Stimulated activated CD4-positive, alpha-beta T cell treated with anti-CD3 and anti-CD28 coated beads, Interleukin-4, amount 100 ng/mL, for 24 hours (primary cell): ENCODE data around the gene TMA7B.
A peak's percentile ranks its signal among the peaks of the same experiment; 100 is the strongest.

Source experiments
- DNase-seq: peaks from one replicate; pipeline ENCODE4 v3.0.0-alpha.2; 2020

Gene TMA7B

DNA sequence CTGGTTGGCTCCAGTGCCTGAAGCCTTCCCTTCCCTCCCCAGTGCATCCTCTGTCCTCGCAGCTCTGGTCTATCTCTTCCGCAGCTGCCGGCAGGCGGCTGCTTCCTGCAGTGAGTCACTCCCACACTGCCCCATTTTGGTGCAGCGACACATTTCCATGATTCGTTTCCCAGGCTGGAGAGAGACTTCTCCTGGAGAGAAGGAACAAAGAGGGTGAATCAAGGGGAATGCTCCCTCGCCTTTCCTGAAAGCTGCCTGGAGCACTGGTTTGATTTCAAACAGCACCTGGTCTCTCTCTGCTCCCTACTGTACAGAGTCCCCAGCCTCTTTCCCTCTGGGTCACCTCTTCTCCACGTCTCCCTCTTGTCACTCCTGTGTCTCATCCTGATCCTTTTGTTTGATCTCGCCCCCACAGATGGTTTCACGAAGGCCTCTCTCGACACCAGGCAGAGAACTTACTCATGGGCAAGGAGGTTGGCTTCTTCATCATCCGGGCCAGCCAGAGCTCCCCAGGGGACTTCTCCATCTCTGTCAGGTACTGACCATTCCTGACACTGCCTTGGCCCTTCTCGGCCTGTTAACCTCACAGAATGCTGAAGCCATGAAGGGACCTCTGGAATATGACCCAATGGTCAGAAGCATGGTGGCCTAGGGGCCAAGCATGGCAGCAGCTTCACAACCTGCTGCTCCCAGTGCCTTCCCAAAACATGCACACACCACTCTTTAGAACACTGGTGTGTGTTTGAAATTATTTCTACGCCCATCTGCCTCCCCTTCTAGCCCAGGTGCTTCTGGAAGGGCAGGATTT lies at the start of gene TMA7B:
TSS of gene TMA7B (plus strand) at position 758 of the 808 bp plus-strand sequence. CDS start 3,978 bp downstream, outside the sequence.
- DNase-seq: peak; percentile 37

DNA sequence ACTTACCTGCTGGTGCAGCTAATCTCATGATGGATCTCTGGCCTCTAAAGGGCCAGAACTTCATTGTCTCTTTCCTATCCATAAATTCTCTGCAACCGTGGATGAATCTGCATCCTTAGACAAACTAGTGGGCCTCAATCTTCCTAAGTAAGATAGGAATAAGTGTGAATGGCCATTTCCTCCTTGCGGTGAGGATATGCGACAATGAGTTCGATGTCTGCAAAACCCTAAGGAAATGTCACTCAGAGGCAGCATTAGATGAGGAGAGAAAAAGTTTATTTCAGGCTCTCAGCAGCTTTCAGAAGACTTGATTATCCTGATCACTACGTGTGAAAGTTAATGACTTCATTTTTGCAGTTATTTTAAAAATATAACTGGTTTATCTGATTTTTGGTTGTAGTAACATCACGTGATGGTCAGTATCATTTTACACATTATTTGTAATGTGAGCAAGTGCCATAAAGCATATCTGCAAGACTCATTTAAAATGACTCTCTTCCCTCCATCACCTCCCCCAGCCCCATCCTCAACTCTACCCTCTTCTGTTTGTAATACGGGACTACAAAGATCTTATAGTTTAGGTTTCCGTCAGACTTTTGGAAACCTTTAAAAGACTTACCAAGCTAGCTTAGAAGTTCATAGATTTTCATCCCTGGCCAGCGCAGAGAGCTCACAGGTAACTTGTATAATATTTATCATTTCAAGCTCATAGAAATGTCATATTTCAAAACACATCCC lies 49.2 kb upstream of the TMA7B start:
- DNase-seq: no peak

DNA sequence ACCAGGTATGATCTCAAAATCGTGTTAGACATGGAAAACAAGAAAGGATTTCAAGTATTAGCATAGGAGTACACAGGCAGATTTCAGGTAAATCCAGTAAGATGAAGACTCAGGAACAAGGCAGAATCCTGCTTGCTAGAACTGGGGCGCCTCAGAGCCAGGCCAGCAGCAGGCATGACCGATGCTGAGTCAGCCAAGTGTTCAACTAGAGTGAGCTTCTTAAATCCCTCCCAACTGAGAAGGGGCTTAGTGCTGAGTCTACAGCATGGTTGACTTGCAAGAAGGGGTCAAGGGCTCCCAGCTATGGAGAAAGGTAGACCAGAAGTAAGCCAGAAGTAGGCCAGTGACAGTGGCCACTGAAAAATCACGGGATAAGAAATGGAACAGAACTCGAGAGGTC lies 46.9 kb upstream of the TMA7B start:
- DNase-seq: no peak

DNA sequence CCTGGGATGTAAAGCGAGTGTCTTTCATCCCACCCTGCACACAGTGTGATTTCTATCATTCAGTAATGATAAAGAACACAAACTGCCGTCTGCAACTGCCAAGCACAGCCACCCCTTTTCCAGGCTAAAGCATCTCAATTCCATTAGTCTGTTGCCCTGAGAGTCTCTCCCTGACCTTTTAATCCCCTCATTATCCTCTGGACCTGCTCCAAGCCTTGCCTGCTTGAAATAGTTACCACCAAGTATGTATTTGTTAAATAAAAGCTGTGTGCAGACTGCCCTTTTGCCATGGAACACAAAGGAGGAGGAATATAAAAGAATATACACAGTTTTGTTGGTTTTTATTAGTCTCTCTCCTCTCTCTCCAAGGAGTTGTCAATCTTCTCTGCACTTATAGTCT lies 46.3 kb upstream of the TMA7B start:
- no peak for DNase-seq

DNA sequence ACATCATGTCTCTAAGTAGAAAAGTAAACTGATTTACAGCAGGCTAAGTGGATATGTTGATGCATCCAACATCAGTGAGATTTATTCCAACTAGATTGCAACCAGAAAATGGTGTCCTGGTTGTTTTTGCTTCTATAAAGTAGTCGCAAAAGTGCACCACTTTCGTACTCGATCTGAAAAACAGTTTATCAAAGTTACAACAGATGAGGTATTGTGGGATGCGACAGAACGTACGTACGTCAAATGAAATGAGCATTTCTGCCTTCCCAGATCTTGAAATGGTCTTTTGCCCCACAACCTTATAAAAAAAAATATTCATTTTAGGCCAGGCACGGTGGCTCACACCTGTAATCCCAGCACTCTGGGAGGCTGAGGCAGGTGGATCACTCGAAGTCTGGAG lies 45.6 kb upstream of the TMA7B start:
- DNase-seq: no peak

DNA sequence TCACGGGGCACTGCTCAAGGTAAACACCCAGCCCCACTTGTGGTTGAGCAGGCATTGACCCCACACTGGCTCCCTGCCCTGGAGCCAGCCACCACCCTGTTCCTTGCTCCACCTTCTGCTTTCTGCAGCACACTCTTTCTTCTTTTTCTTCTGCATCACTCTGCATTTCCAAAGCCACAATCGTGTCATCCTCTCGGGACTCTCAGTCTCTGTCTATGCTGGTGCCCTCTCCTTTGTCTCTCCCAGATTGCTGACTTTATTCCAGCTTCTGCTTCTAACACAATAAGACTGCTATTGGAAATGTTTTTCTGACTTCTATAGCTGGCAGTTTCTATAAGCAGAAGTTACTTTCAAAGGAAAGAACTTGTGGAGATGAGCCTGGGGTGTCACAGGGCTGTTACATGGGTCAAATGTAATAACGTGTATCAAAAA lies 44.9 kb upstream of the TMA7B start:
- no peak for DNase-seq

DNA sequence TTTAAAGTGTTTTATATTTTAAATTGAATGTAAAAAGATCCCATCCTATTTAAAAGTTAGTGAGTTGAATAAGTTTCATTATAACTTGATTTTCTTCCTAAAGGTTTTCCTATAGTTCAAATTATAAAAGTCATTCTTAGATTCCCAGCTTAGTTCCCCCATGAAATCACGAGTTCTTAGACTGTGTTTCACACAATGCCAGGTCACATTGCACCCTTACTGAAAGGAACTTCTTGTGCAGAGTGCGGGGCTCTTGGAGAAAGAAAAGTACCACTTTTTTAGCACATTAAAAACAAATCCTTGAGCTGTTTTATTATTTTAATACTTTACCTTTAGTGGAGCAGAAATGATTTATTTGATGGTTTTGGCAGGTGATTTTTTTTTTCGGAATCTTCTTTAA lies 43.7 kb upstream of the TMA7B start:
- DNase-seq: no peak

DNA sequence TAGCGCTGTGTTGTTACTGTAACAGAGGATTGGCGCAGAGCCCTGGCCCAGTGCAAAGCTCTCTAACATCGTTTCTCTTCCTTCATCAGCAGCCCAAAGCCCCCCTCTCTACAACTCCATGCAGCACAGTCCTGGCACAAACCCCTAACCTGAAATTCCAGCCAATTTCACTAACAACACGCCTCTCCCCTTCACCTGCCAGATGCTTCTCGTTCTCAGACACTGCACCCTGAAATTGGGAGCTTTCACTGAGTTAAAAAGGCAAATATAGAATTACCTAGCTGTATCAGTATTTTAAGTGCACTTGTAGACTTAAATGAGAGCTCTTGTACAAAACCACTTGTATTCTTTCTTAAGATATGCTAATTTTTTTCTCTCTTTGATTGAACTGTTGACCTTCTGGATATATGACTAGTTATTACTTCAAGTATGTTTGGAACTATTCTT lies 43.0 kb upstream of the TMA7B start:
- no peak for DNase-seq

DNA sequence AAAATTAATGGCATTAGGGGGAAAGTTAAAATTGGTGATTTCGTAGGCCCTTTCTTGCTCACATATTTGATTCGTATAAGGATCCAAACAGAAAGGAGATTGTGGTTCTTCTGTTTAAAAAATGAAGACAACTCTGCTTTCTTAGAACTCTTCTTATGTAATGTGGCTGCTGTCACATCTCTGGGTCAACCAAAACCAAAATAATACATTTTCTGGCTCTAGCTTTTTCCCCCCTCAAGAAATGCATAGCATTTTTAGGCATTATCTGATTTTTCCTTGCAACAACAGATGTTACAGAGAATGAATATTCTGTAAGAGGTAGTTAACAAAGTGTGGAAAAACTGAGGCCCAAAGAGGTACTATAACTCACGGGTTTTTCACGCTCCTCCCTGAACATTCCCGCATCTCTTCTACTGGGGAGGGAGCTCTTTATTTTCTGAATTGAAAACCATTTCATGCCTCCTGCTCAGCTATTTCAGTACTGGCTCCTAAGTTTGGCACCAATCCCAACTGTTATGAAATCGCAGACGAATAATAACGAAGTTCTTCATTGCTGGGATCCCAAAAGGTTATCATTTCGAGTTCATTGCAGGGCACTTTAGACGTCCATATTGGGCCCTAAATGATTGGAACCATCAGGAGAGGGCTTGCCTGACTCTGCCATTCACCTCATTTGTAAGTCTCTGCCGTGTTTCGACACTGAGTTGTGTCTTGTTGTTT lies 42.3 kb upstream of the TMA7B start:
- no peak for DNase-seq

DNA sequence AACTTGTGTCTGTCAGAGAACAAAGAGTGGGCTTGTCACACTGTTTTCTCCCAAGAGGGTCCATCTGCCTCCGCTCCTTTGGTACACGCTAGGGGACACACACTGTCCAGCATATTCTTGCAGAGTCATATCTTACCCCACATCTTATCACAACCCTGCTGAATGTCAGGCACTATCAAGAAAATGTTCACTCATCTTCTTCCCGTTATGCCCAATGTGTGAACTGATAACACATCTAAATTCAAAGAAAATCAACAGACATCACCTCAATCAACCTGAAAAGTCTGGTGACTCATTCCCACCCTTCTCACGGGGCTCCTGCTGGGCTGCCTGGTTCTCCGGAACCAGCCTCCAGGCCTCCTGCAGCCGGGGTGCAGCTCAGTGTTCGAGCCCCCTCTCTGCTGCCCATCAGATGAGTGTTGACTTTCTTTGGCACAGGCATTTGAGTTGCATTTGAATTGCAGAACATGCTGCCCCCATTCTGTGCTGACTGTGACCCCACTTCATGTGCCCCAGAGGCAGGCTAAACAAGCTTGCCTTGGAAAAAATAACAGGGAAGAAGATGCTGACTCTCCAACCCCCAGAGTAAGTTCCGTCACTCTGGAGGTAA lies 40.0 kb upstream of the TMA7B start:
- peak; percentile 76 for DNase-seq

DNA sequence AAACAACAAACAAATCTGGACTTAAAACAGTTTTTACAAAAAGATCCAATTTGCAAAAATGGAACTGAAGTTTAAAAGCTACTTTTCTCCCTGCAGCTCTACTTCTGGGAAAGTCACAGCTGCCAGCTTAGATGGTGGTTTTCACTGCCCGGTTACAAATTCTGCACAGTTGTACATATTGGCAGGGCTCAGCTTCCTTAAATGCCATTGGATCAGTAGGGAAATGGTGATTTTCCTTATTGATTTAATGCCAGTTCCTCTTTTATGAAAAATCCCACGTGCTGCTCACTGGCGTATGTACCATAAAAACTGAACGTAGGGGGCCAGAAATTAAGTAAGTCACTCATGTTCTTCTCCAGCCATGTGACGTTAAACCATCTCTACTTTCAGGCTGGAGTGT lies 36.5 kb upstream of the TMA7B start:
- no peak for DNase-seq

DNA sequence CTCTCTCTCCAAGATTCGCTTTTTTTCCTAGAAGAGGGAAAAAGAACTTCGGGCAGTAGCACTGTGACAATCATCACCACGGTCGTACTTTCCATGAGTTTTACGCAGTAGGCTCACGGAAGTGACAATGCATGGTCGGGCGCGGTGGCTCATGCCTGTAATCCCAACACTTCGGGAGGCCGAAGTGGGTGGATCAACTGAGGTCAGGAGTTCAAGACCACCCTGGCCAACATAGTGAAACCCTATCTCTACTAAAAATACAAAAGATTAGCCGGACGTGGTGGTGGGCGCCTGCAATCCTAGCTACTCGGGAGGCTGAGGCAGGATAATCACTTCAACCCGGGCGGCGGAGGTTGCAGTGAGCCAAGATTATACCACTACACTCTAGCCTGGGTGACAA lies 35.9 kb upstream of the TMA7B start:
- no peak for DNase-seq

DNA sequence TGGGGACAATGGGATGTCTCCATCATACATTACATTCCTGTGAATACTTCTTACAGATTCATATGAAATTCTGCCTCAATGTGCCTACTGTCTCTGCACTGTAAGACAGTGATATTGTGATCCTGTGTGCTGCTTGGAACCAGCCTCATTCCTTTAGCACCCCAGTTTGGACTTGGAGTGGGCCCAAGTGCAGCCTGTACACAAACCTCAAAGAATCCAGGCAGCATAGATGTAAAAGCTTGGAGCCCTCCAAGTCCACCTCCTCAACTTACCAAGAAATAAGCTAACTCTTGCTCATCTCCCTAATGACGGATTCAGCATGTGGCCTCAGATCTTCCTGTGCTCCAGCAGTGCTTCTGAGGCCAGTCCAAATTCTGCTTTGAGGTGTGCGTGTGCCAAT lies 34.9 kb upstream of the TMA7B start:
- no peak for DNase-seq

DNA sequence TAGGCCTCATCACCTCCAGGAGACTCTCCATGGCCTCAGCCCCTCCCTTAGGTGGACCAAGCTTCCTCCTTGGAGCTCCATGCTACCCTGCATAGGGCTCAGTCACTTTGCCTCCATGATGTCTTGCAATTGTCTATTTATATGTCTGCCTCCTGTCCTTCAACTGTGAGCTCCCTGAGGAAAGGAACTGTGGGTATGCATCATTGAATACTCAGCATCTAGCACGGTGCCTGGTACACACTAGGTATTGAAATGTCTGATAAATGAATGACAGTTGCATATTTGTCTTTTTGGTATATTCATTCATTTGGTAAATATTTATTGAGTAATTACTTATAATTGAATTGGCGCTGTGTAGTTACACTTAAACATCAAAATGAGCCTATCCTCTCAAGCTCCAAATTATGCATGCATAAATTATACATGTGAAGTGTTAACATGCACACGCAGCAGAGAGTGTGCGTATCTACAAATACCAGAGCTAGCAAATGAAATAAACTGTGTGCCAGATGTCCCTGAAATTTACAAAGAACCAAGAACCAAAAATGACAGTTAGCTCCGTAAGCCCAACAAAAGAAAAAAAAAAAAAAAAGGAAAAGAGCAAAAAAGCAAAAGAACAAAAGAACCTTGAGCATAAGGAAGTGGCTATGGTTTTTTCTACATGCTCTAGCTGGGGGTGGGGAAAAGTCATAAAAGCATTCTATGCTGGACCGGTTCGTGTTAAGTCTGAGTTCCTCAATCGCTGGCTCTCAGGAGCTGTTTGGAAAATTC lies 34.1 kb upstream of the TMA7B start:
- no peak for DNase-seq

DNA sequence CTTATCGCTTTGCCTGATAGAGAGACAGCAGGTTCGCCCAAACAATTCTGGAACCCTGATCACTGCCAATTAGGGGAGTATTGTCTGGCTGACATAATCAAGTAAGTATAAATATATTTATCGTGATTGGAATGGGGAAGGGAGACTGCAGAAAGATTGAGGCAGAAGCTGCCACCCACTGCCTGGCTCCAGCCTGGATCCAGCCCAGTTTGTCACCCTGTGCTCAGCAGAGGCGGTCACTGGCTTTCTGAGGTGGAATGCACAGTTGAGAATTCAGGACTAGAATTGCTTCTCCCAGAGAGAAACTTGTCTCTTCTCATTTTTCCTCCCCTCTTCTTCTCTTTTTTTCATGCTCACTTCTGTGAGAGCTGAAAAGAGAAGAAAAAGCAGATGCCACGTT lies 33.4 kb upstream of the TMA7B start:
- DNase-seq: no peak

DNA sequence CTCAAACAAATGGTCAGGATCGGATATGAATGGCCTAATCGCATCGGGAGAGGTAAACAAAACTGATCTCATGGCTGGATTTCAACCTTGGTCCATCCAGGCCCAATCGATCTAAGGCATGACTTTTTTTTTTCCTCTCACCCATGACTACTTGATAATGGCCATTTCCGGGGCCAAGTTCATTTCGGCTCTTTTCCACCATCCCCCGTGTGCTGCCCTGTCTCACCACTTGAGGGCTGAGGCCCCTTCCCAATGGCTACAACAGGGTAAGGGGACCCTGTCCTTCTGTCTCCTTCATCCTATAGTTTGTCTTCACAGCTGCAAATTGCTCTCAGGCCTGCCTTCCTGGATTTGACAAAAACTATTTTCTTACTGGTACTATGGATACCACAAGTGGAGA lies 32.7 kb upstream of the TMA7B start:
- peak; percentile 35 for DNase-seq

DNA sequence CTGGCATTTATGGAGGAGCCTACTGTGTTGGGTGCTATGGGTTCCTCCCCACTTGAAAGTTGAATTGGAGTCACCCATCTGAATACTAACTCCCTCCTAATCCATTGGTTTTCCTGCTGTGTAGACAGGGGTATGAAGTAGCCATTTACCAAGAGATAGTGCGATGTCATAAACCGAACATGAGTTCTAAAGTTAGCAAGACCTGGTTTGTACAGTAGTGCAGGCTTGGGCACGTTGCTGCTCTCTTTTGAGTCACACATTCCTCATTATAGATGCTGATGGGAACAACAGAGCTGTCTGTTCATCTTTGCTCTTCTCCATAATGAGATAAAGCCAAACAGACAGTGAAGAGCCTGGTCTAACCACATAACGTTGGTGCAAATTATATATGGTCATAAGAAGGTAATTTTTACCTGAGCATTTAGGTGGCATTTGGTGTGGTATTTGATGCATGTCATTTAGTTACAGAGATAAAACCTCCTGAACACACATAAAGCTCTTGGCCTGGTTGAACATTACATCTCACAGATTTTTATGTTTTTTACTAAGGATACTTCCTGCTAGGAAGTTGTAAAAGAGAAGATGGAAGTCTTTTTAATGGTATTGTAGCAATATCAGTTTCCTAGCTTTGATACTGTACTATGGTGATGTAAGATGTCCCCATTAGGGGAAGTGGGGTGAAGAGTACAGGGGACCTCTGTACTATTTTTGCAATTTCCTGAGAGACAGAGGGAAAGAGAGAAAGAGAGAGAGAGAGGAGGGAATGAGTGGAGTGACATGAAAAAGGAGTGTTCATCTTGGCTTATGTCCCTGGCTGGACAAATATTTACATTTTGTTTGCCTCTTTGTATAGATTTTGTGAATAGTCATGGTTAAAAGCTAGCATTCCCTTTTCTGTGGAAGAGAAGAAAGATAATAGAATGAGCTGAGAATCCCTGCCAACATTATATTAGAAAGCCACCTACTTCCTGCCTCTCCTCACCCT lies 31.4 kb upstream of the TMA7B start:
- DNase-seq: no peak

DNA sequence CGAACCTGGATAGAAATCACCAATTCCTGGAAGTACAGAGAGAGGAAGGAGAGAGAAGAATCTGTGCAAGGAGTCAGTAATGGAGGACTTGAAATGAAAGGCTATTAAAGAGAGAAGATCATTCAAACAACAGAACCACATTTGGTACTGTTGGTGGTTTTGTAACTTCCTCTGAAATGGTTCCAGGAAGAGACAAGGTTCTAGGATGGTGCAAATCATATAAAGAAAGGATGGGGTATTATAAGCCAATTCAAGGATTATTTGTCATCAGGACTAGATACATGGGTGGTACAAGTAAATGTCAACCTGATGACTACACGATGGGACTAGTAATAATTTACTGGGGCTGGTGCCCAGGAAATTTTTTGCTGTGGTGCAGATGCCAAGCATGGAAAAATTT lies 28.9 kb upstream of the TMA7B start:
- DNase-seq: no peak

DNA sequence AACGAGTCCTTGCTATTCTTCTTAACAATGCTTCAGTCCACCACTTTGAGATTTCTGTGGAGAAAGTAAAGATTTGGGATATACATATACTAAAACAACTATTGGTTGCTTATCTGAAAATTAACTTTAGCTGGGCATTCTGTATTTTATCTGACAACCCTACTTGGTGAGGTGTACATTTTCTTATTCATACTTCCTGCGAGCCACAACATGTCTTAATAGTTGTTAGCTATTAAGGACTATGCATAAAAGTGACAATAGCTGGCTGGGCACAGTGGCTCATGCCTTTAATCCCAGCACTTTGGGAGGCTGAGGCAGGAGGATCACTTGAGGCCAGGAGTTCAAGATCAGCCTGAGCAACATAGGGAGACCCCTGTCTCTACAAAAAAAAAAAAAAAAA lies 28.0 kb upstream of the TMA7B start:
- DNase-seq: no peak

DNA sequence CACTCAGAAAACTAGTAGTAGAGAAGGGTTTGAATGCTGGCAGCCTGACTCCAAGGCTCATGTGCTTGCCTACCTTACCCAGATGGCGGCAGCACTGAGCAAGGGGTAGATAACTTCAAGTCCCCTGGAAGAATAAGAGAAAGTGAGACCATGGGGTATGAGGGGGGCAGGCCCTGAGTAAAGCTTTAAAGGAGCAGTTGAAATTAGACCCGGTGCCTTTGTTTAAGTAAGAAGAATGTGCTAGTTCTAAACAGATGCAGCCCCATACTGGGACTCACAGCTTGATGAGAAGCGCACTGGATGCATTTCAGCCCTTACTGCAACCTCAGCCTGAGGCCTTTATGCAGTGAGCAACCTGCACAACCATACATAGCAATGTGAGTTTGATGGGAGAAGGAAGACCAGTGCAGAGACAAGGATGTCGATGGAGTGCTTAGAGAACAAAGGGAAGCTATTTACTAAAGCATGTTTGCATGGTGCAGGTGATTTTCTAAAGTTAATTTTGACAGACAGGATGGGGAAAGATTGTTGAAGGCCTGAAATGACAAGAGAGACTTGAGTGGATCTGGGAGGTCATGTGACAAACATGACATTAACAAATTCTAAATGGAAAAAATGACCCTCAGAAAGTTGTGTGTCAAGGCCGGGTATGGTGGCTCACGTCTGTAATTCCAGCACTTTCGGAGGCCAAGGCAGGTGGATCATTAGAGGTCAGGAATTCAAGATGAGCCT lies 27.1 kb upstream of the TMA7B start:
- peak; percentile 65 for DNase-seq
